WTC11 (cell line): ENCODE results near the gene RSPH1. TPM values are rescaled to one million over a fixed set of nuclear protein-coding genes. Genes with fewer than 3 reads are reported as not detected.

ENCODE experiments used
- ATAC-seq: fragments of 200-7000 bp; cut with Tn5 transposase; 2 replicates; pipeline ENCODE4 v1.10.0; 2021; ENCODE audit warnings: mild to moderate bottlenecking, moderate library complexity
- CTCF ChIA-PET: fragments of 300-600 bp; sonication (Branson Sonifier 250); formaldehyde crosslinking; loops from one replicate; lab custom pipeline; 2021; ENCODE audit warnings: antibody characterized with exemption; lab: Charles Lee
- POLR2A ChIA-PET: fragments of 350-600 bp; sonication (Branson Sonifier 250); formaldehyde crosslinking; loops from one replicate; lab custom pipeline; 2021; ENCODE audit warnings: antibody characterized with exemption; lab: Charles Lee
- DNase-seq: peaks from one replicate; pipeline ENCODE4 v3.0.0; 2021; ENCODE audit warnings: low spot score
- H3K27ac Mint-ChIP-seq: 2 replicates; pipeline ENCODE4 v1.8.0; 2021; ENCODE audit warnings: mixed read lengths
- H3K27me3 Mint-ChIP-seq: 2 replicates; pipeline ENCODE4 v1.8.0; 2021; ENCODE audit warnings: low read depth, mild to moderate bottlenecking, moderate library complexity, mixed read lengths
- H3K36me3 Mint-ChIP-seq: 2 replicates; pipeline ENCODE4 v1.8.0; 2021; ENCODE audit warnings: mixed read lengths
- H3K4me1 Mint-ChIP-seq: 2 replicates; pipeline ENCODE4 v1.8.0; 2022; ENCODE audit warnings: mixed read lengths
- H3K4me3 Mint-ChIP-seq: 2 replicates; pipeline ENCODE4 v1.8.0; 2021; ENCODE audit warnings: mild to moderate bottlenecking, moderate library complexity, mixed read lengths
- H3K9me3 Mint-ChIP-seq: 2 replicates; pipeline ENCODE4 v1.8.0; 2021; ENCODE audit warnings: mixed read lengths
- ETV6 ChIP-seq: sonication (generic); formaldehyde crosslinking; IDR thresholded peaks from 2 replicates; pipeline ENCODE4 v1.8.1; 2022; ENCODE audit warnings: mild to moderate bottlenecking, missing genetic modification reagents
- MAX ChIP-seq: sonication (generic); formaldehyde crosslinking; IDR thresholded peaks from 2 replicates; pipeline ENCODE4 v1.8.0; 2022; ENCODE audit warnings: mild to moderate bottlenecking, missing genetic modification reagents
- ZBTB21 ChIP-seq: sonication (generic); formaldehyde crosslinking; IDR thresholded peaks from 2 replicates; pipeline ENCODE4 v1.8.1; 2023; ENCODE audit warnings: mild to moderate bottlenecking, missing genetic modification reagents, borderline replicate concordance
- ZNF416 ChIP-seq: fragments of 250-450 bp; sonication (Bioruptor Pico); IDR thresholded peaks from 2 replicates; pipeline ENCODE4 v1.9.0; 2021; ENCODE audit warnings: mild to moderate bottlenecking, inconsistent platforms
- total RNA-seq: library from RNA; stranded (reverse); gene quantifications from 3 replicates; pipeline ENCODE4 v1.2.3, GENCODE V29; 2021

Gene RSPH1
- total RNA-seq, 1 experiment from 2014 or later: 0.11 TPM

GRCh38 chr21:42423197-42423675 lies 72.8 kb downstream of the RSPH1 start:
- CTCF ChIA-PET: interaction anchor here (0.9 to 1.0 kb wide), 2 partner anchors 44 to 113 kb away, joined by 3 to 4 read pairs; no protein-coding TSS in a partner anchor
- ATAC-seq: no peak

More at GRCh38 chr21:42423197-42423675, 72.8 kb downstream of the RSPH1 start:
- no peak overlapping the region for H3K27ac Mint-ChIP-seq
- no peaks in the 10 kb centered on the region for H3K36me3 Mint-ChIP-seq
- no peak for DNase-seq
- peaks cover 14% of the 10 kb centered on the region for H3K9me3 Mint-ChIP-seq
- POLR2A ChIA-PET: no interaction called here
- H3K4me1 Mint-ChIP-seq: no peaks in the 10 kb centered on the region
- no peaks in the 10 kb centered on the region; the same call in 1 of the 2 replicates for H3K27me3 Mint-ChIP-seq
- TF ChIP-seq ZBTB21 (CRISPR knock-in tag): no peak
- no peak for TF ChIP-seq ZNF416 (CRISPR knock-in tag)
- TF ChIP-seq MAX (CRISPR knock-in tag): no peak
- no peak for TF ChIP-seq ETV6 (CRISPR knock-in tag)
- TF ChIP-seq, all 79 proteins: peak for 0
- no peak overlapping the region for H3K4me3 Mint-ChIP-seq

Other genes with a start within 250 kb of the RSPH1 start
- gene TFF3, start 180.8 kb downstream of the RSPH1 start, total RNA-seq: 2.9 to 4.2 TPM (median 3.5 TPM) in 3 replicates
- gene TFF2, start 145.2 kb downstream of the RSPH1 start, total RNA-seq: 0.33 TPM in 1 of 3 replicates, not detected in the others
- 0.53 to 0.98 TPM (median 0.81 TPM) in 3 replicates for gene TFF1, start 129.7 kb downstream of the RSPH1 start, total RNA-seq
- gene TMPRSS3, start 100.2 kb downstream of the RSPH1 start, total RNA-seq: 0.25 to 0.39 TPM (median 0.27 TPM) in 3 replicates
- 0.09 TPM in 1 of 3 replicates, not detected in the others for gene UBASH3A, start 92.3 kb downstream of the RSPH1 start, total RNA-seq
- gene SLC37A1, start 17.6 kb upstream of the RSPH1 start, total RNA-seq: 22.7 to 26.3 TPM (median 25.8 TPM) in 3 replicates
- gene PDE9A, start 157.4 kb upstream of the RSPH1 start, total RNA-seq: 44.8 to 46.3 TPM (median 46.1 TPM) in 3 replicates